ENCODE results near the gene NRIP1.

DNA sequence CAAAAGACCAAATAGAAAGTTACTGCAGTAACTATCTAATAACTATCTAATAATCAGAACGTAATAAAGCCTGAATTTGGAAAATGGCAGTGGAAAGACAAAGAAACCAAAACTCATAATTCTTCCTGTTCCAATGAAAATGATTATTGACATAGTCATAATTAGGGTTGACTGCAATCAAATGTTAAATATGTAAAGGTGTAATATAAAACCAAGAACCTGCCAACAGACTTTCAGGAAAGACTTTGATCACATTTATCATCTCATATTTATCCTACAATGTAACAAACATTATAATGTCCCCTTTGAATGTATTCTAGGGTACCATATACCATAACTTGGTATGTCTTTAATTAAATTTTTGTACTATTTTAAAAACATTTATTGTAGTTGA lies 26.9 kb downstream of the NRIP1 start:
- TF ChIP-seq CTCF (IDR thresholded peaks at IDR 0.05) (no peak), POLR2AphosphoS5 (IDR thresholded peaks at IDR 0.05) (no peak)

Measured in transverse colon (tissue), 4 donors.